ENCODE results near the gene ATP10B. TPM values are rescaled to one million over a fixed set of nuclear protein-coding genes. Genes with fewer than 3 reads are reported as not detected.
"Not testable (repeated sequence)": the region's sequence is repeated elsewhere in the genome, so short reads cannot be mapped to it uniquely, and the experiment has no call there.

The ATP10B gene
- total RNA-seq, 4 donors from 2014 or later = 17.9 to 29.6 (median 23.5) TPM

GRCh38 chr5:160835818-160836528 is 16.0 kb downstream of the ATP10B start:
- 75 to 80% methylated on average over 2 of the region's 2 CpGs for WGBS, 2 donors
- H3K4me3 ChIP-seq (ENCODE audit: low read depth, poor library complexity, severe bottlenecking) = no peak overlapping the region
- intact Hi-C loops (cut with DNase I; ENCODE audit: low total_unique reads) = no loop called here
- TF ChIP-seq CTCF (IDR thresholded peaks at IDR 0.05) = no peak
- TF ChIP-seq POLR2A (IDR thresholded peaks at IDR 0.05) = no peak
- DNase-seq (ENCODE audit: low spot score in 2 of 2) = no peak

GRCh38 chr5:160835376-160835775 is 16.6 kb downstream of the ATP10B start:
- no peak for TF ChIP-seq CTCF (IDR thresholded peaks at IDR 0.05)
- TF ChIP-seq POLR2A (IDR thresholded peaks at IDR 0.05) = no peak
- no peak overlapping the region for H3K4me3 ChIP-seq (ENCODE audit: low read depth, poor library complexity, severe bottlenecking)
- intact Hi-C loops (cut with DNase I; ENCODE audit: low total_unique reads) = no loop called here
- DNase-seq (ENCODE audit: low spot score in 2 of 2) = no peak

GRCh38 chr5:160833806-160834205 is 18.2 kb downstream of the ATP10B start:
- intact Hi-C loops (cut with DNase I; ENCODE audit: low total_unique reads) = no loop called here
- no peak overlapping the region for H3K4me3 ChIP-seq (ENCODE audit: low read depth, poor library complexity, severe bottlenecking)
- TF ChIP-seq POLR2A (IDR thresholded peaks at IDR 0.05) (no peak), CTCF (IDR thresholded peaks at IDR 0.05) (no peak)
- DNase-seq (ENCODE audit: low spot score in 2 of 2) = no peak
- 69 to 72% methylated on average over 2 of the region's 2 CpGs for WGBS, 2 donors

- WGBS, 2 donors = 57 to 71% methylated on average over 1 of the region's 1 CpG
- no peak for DNase-seq (ENCODE audit: low spot score in 2 of 2)
- no peak overlapping the region for H3K4me3 ChIP-seq (ENCODE audit: low read depth, poor library complexity, severe bottlenecking)
- intact Hi-C loops (cut with DNase I; ENCODE audit: low total_unique reads) = no loop called here
- TF ChIP-seq CTCF (IDR thresholded peaks at IDR 0.05) (no peak), POLR2A (IDR thresholded peaks at IDR 0.05) (no peak)
Observed at GRCh38 chr5:160831801-160832200, 20.2 kb downstream of the ATP10B start.

- no peak overlapping the region for H3K4me3 ChIP-seq (ENCODE audit: low read depth, poor library complexity, severe bottlenecking)
- TF ChIP-seq CTCF (IDR thresholded peaks at IDR 0.05) (no peak), POLR2A (IDR thresholded peaks at IDR 0.05) (no peak)
- 77 to 84% methylated on average over 3 of the region's 3 CpGs for WGBS, 2 donors
- intact Hi-C loops (cut with DNase I; ENCODE audit: low total_unique reads) = no loop called here
- no peak for DNase-seq (ENCODE audit: low spot score in 2 of 2)
Observed at GRCh38 chr5:160824301-160825001, 27.6 kb downstream of the ATP10B start.

- H3K4me3 ChIP-seq (ENCODE audit: low read depth, poor library complexity, severe bottlenecking); intact Hi-C loops (cut with DNase I; ENCODE audit: low total_unique reads); DNase-seq (ENCODE audit: low spot score in 2 of 2): not testable (repeated sequence)
- 95 to 96% methylated on average over 12 of the region's 12 CpGs for WGBS, 2 donors
Observed at GRCh38 chr5:160812996-160813395, 39.0 kb downstream of the ATP10B start.
